Uterus (tissue), 2 donors: ENCODE data around the gene EEA1.

Experiments used
- POLR2A ChIP-seq, 2 donors: fragments of 450-650 bp; IDR thresholded peaks; one replicate each; pipeline ENCODE4 v1.6.1; 2016; ENCODE audit warnings: antibody characterized with exemption in 2 of 2, mild to moderate bottlenecking in 1 of 2, moderate library complexity in 1 of 2
- TF ChIP-seq, protein P1 (sequence below), 4 experiments: fragments of 200-600 bp in 2 of 4; fragments of 450-650 bp in 2 of 4; sonication (generic) in 2 of 4; IDR thresholded peaks; one replicate each; pipeline ENCODE4 v1.5.1; 2016 to 2019; ENCODE audit warnings: antibody characterized with exemption in 4 of 4, mild to moderate bottlenecking in 2 of 4, moderate library complexity in 1 of 4

DNA sequence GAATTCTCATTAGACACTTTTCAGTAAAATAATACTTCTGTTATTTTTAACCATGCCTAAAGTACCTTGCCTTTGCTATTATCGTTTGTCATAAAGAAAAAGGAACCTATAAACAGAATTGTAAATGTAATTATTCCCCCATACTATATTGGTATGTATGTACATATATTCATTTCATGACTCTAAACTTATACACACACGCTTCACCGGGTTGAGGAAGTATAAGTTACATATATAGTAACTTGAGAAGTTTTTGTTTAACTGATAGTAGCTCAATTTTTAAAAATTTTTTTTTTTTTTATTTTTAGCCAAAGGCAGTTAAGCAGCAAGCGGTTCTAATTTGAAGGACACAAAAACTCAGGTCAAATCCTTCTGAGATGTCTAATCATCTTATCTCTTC, 118.7 kb downstream of the EEA1 start:
- TF ChIP-seq, protein P1, sequence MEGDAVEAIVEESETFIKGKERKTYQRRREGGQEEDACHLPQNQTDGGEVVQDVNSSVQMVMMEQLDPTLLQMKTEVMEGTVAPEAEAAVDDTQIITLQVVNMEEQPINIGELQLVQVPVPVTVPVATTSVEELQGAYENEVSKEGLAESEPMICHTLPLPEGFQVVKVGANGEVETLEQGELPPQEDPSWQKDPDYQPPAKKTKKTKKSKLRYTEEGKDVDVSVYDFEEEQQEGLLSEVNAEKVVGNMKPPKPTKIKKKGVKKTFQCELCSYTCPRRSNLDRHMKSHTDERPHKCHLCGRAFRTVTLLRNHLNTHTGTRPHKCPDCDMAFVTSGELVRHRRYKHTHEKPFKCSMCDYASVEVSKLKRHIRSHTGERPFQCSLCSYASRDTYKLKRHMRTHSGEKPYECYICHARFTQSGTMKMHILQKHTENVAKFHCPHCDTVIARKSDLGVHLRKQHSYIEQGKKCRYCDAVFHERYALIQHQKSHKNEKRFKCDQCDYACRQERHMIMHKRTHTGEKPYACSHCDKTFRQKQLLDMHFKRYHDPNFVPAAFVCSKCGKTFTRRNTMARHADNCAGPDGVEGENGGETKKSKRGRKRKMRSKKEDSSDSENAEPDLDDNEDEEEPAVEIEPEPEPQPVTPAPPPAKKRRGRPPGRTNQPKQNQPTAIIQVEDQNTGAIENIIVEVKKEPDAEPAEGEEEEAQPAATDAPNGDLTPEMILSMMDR (IDR thresholded peaks at IDR 0.05), result no peak
- no peak for TF ChIP-seq POLR2A (IDR thresholded peaks at IDR 0.05)
